ENCODE measurements around the gene ARHGAP15. TPM values are rescaled to one million over a fixed set of nuclear protein-coding genes. Genes with fewer than 3 reads are reported as not detected.

The ARHGAP15 gene
- polyA plus RNA-seq, 1 donor from 2014 or later = 0.30 TPM

- Histone ChIP-seq H3K79me2 (replicated peaks; ENCODE audit: insufficient read depth, low read length) (no peaks in the 10 kb centered on the region), H3K4me2 (ENCODE audit: low read length) (no peak overlapping the region), H3K27ac (ENCODE audit: low read length) (no peak overlapping the region), H3F3A (ENCODE audit: insufficient read depth, low read length, poor library complexity, severe bottlenecking) (no peaks in the 10 kb centered on the region), H3K4me3 (ENCODE audit: low read length) (no peak overlapping the region), H3K9me2 (ENCODE audit: insufficient read depth, low read length) (no peaks in the 10 kb centered on the region), H2AFZ (ENCODE audit: low read depth, low read length) (no peak overlapping the region), H3K9ac (ENCODE audit: low read length) (no peak overlapping the region), H4K20me1 (ENCODE audit: insufficient read depth) (no peaks in the 10 kb centered on the region), H3K9me3 (ENCODE audit: low read length) (no peaks in the 10 kb centered on the region), H3K36me3 (ENCODE audit: insufficient read depth, low read length) (no peaks in the 10 kb centered on the region), H3K27me3 (ENCODE audit: insufficient read depth, low read depth, low read length) (no peaks in the 10 kb centered on the region)
- TF ChIP-seq POLR2AphosphoS5 (IDR thresholded peaks at IDR 0.05) (no peak), EZH2 (IDR thresholded peaks at IDR 0.05; ENCODE audit: borderline replicate concordance, insufficient read depth, low read length, poor library complexity, severe bottlenecking) (no peak), REST (IDR thresholded peaks at IDR 0.05; ENCODE audit: borderline replicate concordance) (no peak), CTCF (IDR thresholded peaks at IDR 0.05; ENCODE audit: poor library complexity, severe bottlenecking) (no peak)
Observed at GRCh38 chr2:143482771-143483170, 353.6 kb downstream of the ARHGAP15 start.

GRCh38 chr2:143486976-143487375 is 357.8 kb downstream of the ARHGAP15 start:
- H3K79me2 ChIP-seq (replicated peaks; ENCODE audit: insufficient read depth, low read length) = no peaks in the 10 kb centered on the region
- no peaks in the 10 kb centered on the region for H3F3A ChIP-seq (ENCODE audit: insufficient read depth, low read length, poor library complexity, severe bottlenecking)
- H4K20me1 ChIP-seq (ENCODE audit: insufficient read depth) = no peaks in the 10 kb centered on the region
- H3K27ac ChIP-seq (ENCODE audit: low read length) = no peak overlapping the region
- no peaks in the 10 kb centered on the region for H3K27me3 ChIP-seq (ENCODE audit: insufficient read depth, low read depth, low read length)
- H3K9me3 ChIP-seq (ENCODE audit: low read length) = no peaks in the 10 kb centered on the region
- no peak overlapping the region for H2AFZ ChIP-seq (ENCODE audit: low read depth, low read length)
- no peak overlapping the region for H3K4me3 ChIP-seq (ENCODE audit: low read length)
- no peak overlapping the region for H3K4me2 ChIP-seq (ENCODE audit: low read length)
- no peaks in the 10 kb centered on the region for H3K9me2 ChIP-seq (ENCODE audit: insufficient read depth, low read length)
- TF ChIP-seq SMC3 (conservative IDR thresholded peaks at IDR 0.05; ENCODE audit: poor library complexity) = no peak
- TF ChIP-seq EP300 (conservative IDR thresholded peaks at IDR 0.05; ENCODE audit: poor library complexity, severe bottlenecking) = no peak
- no peak for TF ChIP-seq POLR2AphosphoS5 (IDR thresholded peaks at IDR 0.05)
- no peak for TF ChIP-seq MXI1 (conservative IDR thresholded peaks at IDR 0.05; ENCODE audit: poor library complexity, severe bottlenecking)
- TF ChIP-seq RAD21 (conservative IDR thresholded peaks at IDR 0.05) = no peak
- TF ChIP-seq REST (IDR thresholded peaks at IDR 0.05; ENCODE audit: borderline replicate concordance) = no peak
- no peak for TF ChIP-seq EZH2 (IDR thresholded peaks at IDR 0.05; ENCODE audit: borderline replicate concordance, insufficient read depth, low read length, poor library complexity, severe bottlenecking)
- no peak for TF ChIP-seq TAF1 (IDR thresholded peaks at IDR 0.05; ENCODE audit: low read depth)
- TF ChIP-seq CTCF (IDR thresholded peaks at IDR 0.05; ENCODE audit: poor library complexity, severe bottlenecking) = no peak
- no peaks in the 10 kb centered on the region for H3K36me3 ChIP-seq (ENCODE audit: insufficient read depth, low read length)
- no peak overlapping the region for H3K9ac ChIP-seq (ENCODE audit: low read length)
